ENCODE results near the gene ABR. TPM values are rescaled to one million over a fixed set of nuclear protein-coding genes. Genes with fewer than 3 reads are reported as not detected.
A peak's percentile ranks its signal among the peaks of the same experiment; 100 is the strongest.

ABR gene
- total RNA-seq, 1 donor from 2014 or later = 70.9 TPM

- peaks cover 12% of the 10 kb centered on the region for H3K27me3 Mint-ChIP-seq (ENCODE audit: low read depth, unreplicated experiment)
- H3K79me2 ChIP-seq (ENCODE audit: insufficient read depth, low read length) = peaks cover 2% of the 10 kb centered on the region
- H3K4me1 Mint-ChIP-seq (ENCODE audit: low read depth, unreplicated experiment) = peaks cover 9% of the 10 kb centered on the region
- no peaks in the 10 kb centered on the region for H3K9me3 Mint-ChIP-seq (ENCODE audit: unreplicated experiment)
- H3K27ac ChIP-seq (ENCODE audit: low read depth, low read length) = no peak overlapping the region
- peaks cover 56% of the 10 kb centered on the region for H4K20me1 ChIP-seq (ENCODE audit: insufficient read depth, low read length)
- FAIRE-seq = no peak
- H3K9me3 ChIP-seq (ENCODE audit: insufficient read depth, low read depth, low read length) = no peaks in the 10 kb centered on the region
- H3K4me1 ChIP-seq (ENCODE audit: insufficient read depth, low read length) = peaks cover 33% of the 10 kb centered on the region
- H3K9ac ChIP-seq (ENCODE audit: low read length) = peak overlapping the region; percentile 31
- peaks cover 2% of the 10 kb centered on the region for H3K36me3 Mint-ChIP-seq (ENCODE audit: low read depth, unreplicated experiment)
- H3K4me3 ChIP-seq (ENCODE audit: insufficient read depth, low read depth, low read length) = no peak overlapping the region
- H3K4me2 ChIP-seq (ENCODE audit: low read length) = peak overlapping the region; percentile 46
- H3K27ac Mint-ChIP-seq (ENCODE audit: unreplicated experiment) = peak overlapping the region; percentile 34
- no peaks in the 10 kb centered on the region for H3K27me3 ChIP-seq (ENCODE audit: insufficient read depth, low read length)
- no peaks in the 10 kb centered on the region for H3K36me3 ChIP-seq (ENCODE audit: insufficient read depth, low read length)
- TF ChIP-seq, protein P1, sequence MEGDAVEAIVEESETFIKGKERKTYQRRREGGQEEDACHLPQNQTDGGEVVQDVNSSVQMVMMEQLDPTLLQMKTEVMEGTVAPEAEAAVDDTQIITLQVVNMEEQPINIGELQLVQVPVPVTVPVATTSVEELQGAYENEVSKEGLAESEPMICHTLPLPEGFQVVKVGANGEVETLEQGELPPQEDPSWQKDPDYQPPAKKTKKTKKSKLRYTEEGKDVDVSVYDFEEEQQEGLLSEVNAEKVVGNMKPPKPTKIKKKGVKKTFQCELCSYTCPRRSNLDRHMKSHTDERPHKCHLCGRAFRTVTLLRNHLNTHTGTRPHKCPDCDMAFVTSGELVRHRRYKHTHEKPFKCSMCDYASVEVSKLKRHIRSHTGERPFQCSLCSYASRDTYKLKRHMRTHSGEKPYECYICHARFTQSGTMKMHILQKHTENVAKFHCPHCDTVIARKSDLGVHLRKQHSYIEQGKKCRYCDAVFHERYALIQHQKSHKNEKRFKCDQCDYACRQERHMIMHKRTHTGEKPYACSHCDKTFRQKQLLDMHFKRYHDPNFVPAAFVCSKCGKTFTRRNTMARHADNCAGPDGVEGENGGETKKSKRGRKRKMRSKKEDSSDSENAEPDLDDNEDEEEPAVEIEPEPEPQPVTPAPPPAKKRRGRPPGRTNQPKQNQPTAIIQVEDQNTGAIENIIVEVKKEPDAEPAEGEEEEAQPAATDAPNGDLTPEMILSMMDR (IDR thresholded peaks at IDR 0.05; ENCODE audit: insufficient read depth, low read depth, low read length) = no peak
- no peak for TF ChIP-seq EZH2 (IDR thresholded peaks at IDR 0.05; ENCODE audit: insufficient read depth, low read length)
- peak; percentile 56 for DNase-seq (ENCODE audit: low read depth)
- H3K4me3 Mint-ChIP-seq (ENCODE audit: unreplicated experiment) = peak overlapping the region; percentile 62
- H2AFZ ChIP-seq (ENCODE audit: low read depth, low read length) = no peak overlapping the region
Observed at GRCh38 chr17:1177016-1177700, 2.6 kb downstream of the ABR start.

DNA sequence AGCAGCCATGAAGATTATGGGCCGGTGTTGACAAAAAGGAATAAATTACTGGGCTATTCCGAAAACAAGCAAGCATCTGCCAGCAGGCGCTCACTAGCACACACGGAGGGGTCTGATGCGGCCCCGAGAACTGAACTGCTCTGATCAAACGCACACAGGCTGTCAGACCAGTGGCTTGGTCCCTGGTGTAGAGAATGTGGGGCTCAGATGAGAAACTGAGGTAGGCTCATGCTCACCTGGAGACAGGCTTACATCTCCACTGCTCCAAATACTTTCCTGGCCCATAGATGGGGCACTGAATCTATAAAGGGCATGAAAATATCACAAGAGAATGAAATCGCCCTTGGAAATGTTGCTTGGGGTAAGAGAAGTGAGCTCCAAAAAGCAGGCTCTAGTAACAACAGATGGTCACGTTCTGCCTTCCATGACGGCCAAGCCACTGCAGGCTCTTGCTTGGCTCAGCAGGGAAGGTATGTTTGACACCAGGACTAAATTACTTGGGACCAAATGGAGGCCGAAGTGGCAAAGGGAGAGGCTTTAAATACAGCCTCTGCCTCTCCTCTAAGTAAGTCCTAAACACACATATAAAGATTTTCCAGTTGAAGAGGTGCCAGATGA is 5.4 kb downstream of the ABR start:
- no peak for FAIRE-seq
- Histone ChIP-seq H3K9me3 (ENCODE audit: insufficient read depth, low read depth, low read length) (no peaks in the 10 kb centered on the region), H3K4me1 (ENCODE audit: insufficient read depth, low read length) (peaks cover 18% of the 10 kb centered on the region), H3K27me3 (ENCODE audit: insufficient read depth, low read length) (no peaks in the 10 kb centered on the region), H3K79me2 (ENCODE audit: insufficient read depth, low read length) (peaks cover 5% of the 10 kb centered on the region), H3K4me2 (ENCODE audit: low read length) (no peak overlapping the region), H3K36me3 (ENCODE audit: insufficient read depth, low read length) (no peaks in the 10 kb centered on the region), H2AFZ (ENCODE audit: low read depth, low read length) (no peak overlapping the region), H3K4me3 (ENCODE audit: insufficient read depth, low read depth, low read length) (no peak overlapping the region), H4K20me1 (ENCODE audit: insufficient read depth, low read length) (peaks cover 80% of the 10 kb centered on the region), H3K9ac (ENCODE audit: low read length) (no peak overlapping the region), H3K27ac (ENCODE audit: low read depth, low read length) (no peak overlapping the region)
- H3K4me3 Mint-ChIP-seq (ENCODE audit: unreplicated experiment) = no peak overlapping the region
- H3K27ac Mint-ChIP-seq (ENCODE audit: unreplicated experiment) = no peak overlapping the region
- H3K27me3 Mint-ChIP-seq (ENCODE audit: low read depth, unreplicated experiment) = peaks cover 7% of the 10 kb centered on the region
- DNase-seq (ENCODE audit: low read depth) = no peak
- H3K4me1 Mint-ChIP-seq (ENCODE audit: low read depth, unreplicated experiment) = peaks cover 9% of the 10 kb centered on the region
- TF ChIP-seq EZH2 (IDR thresholded peaks at IDR 0.05; ENCODE audit: insufficient read depth, low read length) = no peak
- TF ChIP-seq, protein P1 (IDR thresholded peaks at IDR 0.05; ENCODE audit: insufficient read depth, low read depth, low read length) = no peak
- H3K36me3 Mint-ChIP-seq (ENCODE audit: low read depth, unreplicated experiment) = peaks cover 5% of the 10 kb centered on the region
- no peaks in the 10 kb centered on the region for H3K9me3 Mint-ChIP-seq (ENCODE audit: unreplicated experiment)

Data from astrocyte (in vitro differentiated cells and primary cell).